Mesothelial cell of epicardium (in vitro differentiated cells): ENCODE data around the gene SDF4. TPM values are rescaled to one million over a fixed set of nuclear protein-coding genes. Genes with fewer than 3 reads are reported as not detected.

Source experiments
- DNase-seq, 2 experiments: peaks; one replicate each; pipeline ENCODE4 v3.0.0; 2021; ENCODE audit warnings: low spot score in 2 of 2; ENCODE audit not compliant: unreplicated experiment in 2 of 2
- H3K27ac Mint-ChIP-seq: 2 replicates; pipeline ENCODE4 v1.8.0; 2021; ENCODE audit warnings: mixed read lengths
- H3K27me3 Mint-ChIP-seq: 2 replicates; pipeline ENCODE4 v1.8.0; 2021; ENCODE audit warnings: low read depth, mixed read lengths
- H3K36me3 Mint-ChIP-seq: 2 replicates; pipeline ENCODE4 v1.8.0; 2021; ENCODE audit warnings: mixed read lengths
- H3K4me1 Mint-ChIP-seq: 2 replicates; pipeline ENCODE4 v1.8.0; 2021; ENCODE audit warnings: mixed read lengths
- H3K4me3 Mint-ChIP-seq: 2 replicates; pipeline ENCODE4 v1.8.0; 2021; ENCODE audit warnings: mild to moderate bottlenecking, moderate library complexity, mixed read lengths
- H3K9me3 Mint-ChIP-seq: 2 replicates; pipeline ENCODE4 v1.8.0; 2021; ENCODE audit warnings: mixed read lengths
- CTCF ChIP-seq: fragments of 200-600 bp; sonication (generic); IDR thresholded peaks from one replicate; pipeline ENCODE4 v1.5.0; 2021; ENCODE audit warnings: antibody characterized with exemption; ENCODE audit not compliant: unreplicated experiment
- total RNA-seq: library from RNA; stranded (reverse); gene quantifications from 3 replicates; pipeline ENCODE4 v1.2.1, GENCODE V29; 2021

Gene SDF4
- total RNA-seq, 1 donor from 2014 or later = 108 TPM

DNA sequence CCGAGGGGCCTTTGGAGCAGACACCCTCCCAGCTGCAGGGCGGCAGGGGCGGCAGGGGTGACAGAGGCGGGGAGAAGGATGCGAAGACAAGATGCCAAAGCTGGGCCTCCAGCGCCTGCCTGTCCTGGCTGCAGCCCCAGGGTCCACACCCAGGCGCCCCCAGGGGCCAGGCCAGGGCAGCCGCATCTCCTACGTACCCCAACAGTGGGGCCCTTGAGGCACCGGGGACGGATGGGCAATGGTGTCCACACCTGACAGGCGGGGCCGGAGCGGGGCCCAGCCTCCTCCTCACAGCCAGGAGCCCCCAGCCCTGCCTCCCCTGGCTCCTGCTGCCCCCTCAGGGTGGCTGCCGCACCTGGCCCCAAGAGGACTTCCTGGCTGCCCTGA lies 7.4 kb upstream of the SDF4 start:
- Mint-ChIP-seq H3K4me3 (no peak overlapping the region), H3K4me1 (peaks cover 10% of the 10 kb centered on the region)

DNA sequence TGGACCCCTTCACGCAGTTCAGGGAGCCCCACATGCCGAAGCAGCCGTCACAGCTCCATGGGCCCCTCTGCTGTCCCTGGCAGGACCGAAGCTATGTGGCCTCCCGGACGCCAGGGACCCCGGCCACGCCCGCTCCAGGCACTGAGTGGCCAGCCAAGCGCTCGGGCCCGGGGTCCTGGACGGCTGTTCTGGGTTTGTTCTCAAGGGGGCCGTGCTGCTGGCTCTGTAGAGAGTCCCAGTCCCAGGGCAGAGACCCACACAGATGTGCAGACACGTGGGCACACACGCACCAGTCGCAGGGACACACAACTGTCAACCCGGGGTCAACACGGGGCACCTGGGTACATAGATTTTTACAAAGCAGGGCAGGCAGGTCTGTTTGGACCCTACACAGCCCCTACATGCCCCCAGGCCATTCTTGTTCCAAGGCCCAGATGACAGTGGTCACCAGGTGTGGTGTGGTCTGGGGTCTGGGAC lies 6.9 kb upstream of the SDF4 start:
- peaks cover 14% of the 10 kb centered on the region for H3K4me1 Mint-ChIP-seq
- TF ChIP-seq CTCF = no peak
- H3K27me3 Mint-ChIP-seq = no peaks in the 10 kb centered on the region
- H3K4me3 Mint-ChIP-seq = no peak overlapping the region
- H3K36me3 Mint-ChIP-seq = peaks cover 11% of the 10 kb centered on the region
- no peak for DNase-seq
- H3K9me3 Mint-ChIP-seq = no peaks in the 10 kb centered on the region
- no peak overlapping the region for H3K27ac Mint-ChIP-seq

More for the DNA sequence above, 7.4 kb upstream of the SDF4 start:
- Mint-ChIP-seq H3K36me3 (peaks cover 7% of the 10 kb centered on the region), H3K27ac (no peak overlapping the region), H3K9me3 (no peaks in the 10 kb centered on the region), H3K27me3 (no peaks in the 10 kb centered on the region)
- no peak for DNase-seq
- no peak for TF ChIP-seq CTCF

GRCh38 chr1:1237874-1238701 lies 6.3 kb upstream of the SDF4 start:
- Mint-ChIP-seq H3K9me3 (peaks cover 4% of the 10 kb centered on the region), H3K36me3 (peaks cover 15% of the 10 kb centered on the region), H3K27ac (no peak overlapping the region), H3K4me1 (peaks cover 18% of the 10 kb centered on the region), H3K4me3 (no peak overlapping the region), H3K27me3 (no peaks in the 10 kb centered on the region)
- no peak for TF ChIP-seq CTCF
- no peak for DNase-seq

DNA sequence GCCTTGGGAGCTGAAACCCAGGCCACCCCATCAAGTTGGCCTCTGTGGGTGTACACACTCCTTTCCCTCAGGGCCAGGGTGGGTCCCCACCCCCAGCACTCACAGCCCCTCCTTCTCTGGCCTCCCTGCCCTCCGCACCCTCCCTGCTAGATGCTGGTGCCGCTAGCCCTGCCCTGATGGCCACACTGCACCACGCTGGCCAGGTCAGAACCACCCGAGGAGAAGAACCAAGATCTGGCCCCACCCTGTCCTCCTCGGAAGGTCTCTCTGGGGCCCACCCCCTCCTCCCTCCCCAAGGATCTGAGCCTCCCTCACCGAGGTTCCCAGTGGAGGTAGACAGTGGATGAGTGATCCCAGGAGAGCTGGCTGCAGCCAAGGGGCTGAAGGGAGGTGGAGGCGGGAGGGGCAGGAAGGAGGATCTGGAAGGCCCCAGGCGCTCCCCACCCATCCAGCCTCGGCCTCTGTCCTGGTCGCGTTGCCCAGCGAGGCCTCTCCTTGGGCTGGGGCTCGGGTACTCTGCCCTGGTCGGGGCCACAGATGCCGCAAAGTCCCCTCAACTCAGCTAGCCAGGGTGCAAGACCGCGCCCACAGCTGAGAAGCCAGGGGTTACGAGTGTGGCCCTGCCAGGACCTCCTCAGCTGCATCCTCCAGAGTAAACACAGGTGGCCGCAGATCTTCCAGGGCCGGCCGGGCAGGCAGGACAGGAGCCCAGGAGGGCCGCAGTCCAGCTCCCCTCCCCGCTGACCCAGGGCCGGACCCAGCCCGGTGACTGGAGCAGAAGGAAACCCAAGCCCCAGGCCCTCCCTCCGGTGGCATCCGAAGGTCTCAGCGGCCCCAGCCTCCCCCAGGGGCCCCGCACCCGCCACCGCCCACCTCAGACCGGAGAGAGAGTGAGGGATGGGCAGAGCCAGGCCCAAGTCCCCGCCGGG lies 5.4 kb upstream of the SDF4 start:
- Mint-ChIP-seq H3K27ac (peak overlapping the region; percentile 16), H3K4me1 (peaks cover 18% of the 10 kb centered on the region), H3K9me3 (peaks cover 4% of the 10 kb centered on the region), H3K4me3 (no peak overlapping the region), H3K27me3 (no peaks in the 10 kb centered on the region), H3K36me3 (peaks cover 15% of the 10 kb centered on the region)
- no peak for DNase-seq
- no peak for TF ChIP-seq CTCF

- Mint-ChIP-seq H3K4me3 (no peak overlapping the region), H3K36me3 (peaks cover 15% of the 10 kb centered on the region), H3K9me3 (peaks cover 4% of the 10 kb centered on the region), H3K27me3 (no peaks in the 10 kb centered on the region), H3K27ac (no peak overlapping the region), H3K4me1 (peaks cover 19% of the 10 kb centered on the region)
- TF ChIP-seq CTCF = no peak
- DNase-seq = no peak
Observed at GRCh38 chr1:1236176-1236763, 4.5 kb upstream of the SDF4 start.
